HUES48 (cell line): ENCODE measurements around the gene STRA6.

Experiments used
- H3K27ac ChIP-seq: one replicate; pipeline ENCODE4 v1.7.0; 2013; ENCODE audit warnings: low read depth, low read length, inconsistent platforms
- H3K27me3 ChIP-seq: 2 replicates; pipeline ENCODE4 v1.6.1; 2013; ENCODE audit warnings: mild to moderate bottlenecking, low read length; ENCODE audit not compliant: control insufficient read depth, insufficient read depth
- H3K36me3 ChIP-seq: 2 replicates; pipeline ENCODE4 v1.6.1; 2013; ENCODE audit warnings: low read length; ENCODE audit not compliant: control insufficient read depth, insufficient read depth
- H3K4me1 ChIP-seq: 2 replicates; pipeline ENCODE4 v1.6.1; 2013; ENCODE audit warnings: mild to moderate bottlenecking, low read length; ENCODE audit not compliant: control insufficient read depth, insufficient read depth
- H3K4me3 ChIP-seq: 2 replicates; pipeline ENCODE4 v1.5.1; 2013; ENCODE audit warnings: mild to moderate bottlenecking, low read depth, low read length
- H3K9ac ChIP-seq: 2 replicates; pipeline ENCODE4 v1.6.1; 2013; ENCODE audit warnings: mild to moderate bottlenecking, low read depth, low read length, moderate library complexity
- H3K9me3 ChIP-seq: 2 replicates; pipeline ENCODE4 v1.6.1; 2013; ENCODE audit warnings: low read length; ENCODE audit not compliant: control insufficient read depth, insufficient read depth

The STRA6 gene

DNA sequence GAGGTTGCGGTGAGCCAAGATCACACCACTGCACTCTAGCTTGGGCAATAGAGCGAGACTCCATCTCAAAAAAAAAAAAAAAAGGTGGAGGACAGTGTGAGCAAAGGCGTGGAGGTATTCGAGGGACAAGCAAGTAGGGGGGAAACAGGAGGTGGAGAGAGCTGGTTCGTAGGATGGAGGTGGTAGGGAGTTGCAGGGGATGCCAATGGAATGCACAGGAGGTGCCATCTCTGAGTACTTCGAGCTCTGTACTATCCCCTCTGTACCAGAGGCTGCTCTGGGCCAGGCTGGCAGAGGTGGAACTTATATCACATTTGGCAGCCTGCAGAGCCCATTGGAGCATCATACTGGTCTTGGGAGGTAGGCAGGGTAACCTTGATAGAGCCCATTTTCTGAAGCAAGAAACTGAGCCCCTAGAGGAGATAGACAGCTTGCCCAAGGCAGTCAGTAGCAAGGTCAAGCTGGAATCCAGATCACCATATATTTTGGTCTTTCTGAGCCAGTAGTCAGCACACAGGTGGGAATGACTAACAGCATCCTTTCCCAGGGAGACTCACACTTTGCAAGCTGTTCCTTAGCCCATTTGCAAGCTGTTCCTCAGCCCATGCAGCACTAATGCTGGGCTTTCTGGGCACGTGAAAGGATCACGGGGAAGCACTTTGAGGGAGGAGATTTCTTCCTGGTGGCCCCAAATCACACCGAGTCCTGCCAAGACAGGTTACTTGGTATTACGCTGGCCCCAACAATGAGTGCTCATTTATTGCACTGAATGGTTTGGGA, 24.4 kb upstream of the STRA6 start:
- Histone ChIP-seq H3K36me3 (no peaks in the 10 kb centered on the region), H3K9me3 (no peaks in the 10 kb centered on the region), H3K4me3 (no peak overlapping the region), H3K27me3 (peaks cover 70% of the 10 kb centered on the region), H3K9ac (no peak overlapping the region), H3K27ac (no peak overlapping the region), H3K4me1 (peaks cover 38% of the 10 kb centered on the region)

GRCh38 chr15:74225928-74226327, 23.3 kb upstream of the STRA6 start:
- Histone ChIP-seq H3K9ac (no peak overlapping the region), H3K4me1 (peaks cover 47% of the 10 kb centered on the region), H3K36me3 (no peaks in the 10 kb centered on the region), H3K4me3 (no peak overlapping the region), H3K9me3 (no peaks in the 10 kb centered on the region), H3K27ac (no peak overlapping the region), H3K27me3 (peaks cover 79% of the 10 kb centered on the region)

DNA sequence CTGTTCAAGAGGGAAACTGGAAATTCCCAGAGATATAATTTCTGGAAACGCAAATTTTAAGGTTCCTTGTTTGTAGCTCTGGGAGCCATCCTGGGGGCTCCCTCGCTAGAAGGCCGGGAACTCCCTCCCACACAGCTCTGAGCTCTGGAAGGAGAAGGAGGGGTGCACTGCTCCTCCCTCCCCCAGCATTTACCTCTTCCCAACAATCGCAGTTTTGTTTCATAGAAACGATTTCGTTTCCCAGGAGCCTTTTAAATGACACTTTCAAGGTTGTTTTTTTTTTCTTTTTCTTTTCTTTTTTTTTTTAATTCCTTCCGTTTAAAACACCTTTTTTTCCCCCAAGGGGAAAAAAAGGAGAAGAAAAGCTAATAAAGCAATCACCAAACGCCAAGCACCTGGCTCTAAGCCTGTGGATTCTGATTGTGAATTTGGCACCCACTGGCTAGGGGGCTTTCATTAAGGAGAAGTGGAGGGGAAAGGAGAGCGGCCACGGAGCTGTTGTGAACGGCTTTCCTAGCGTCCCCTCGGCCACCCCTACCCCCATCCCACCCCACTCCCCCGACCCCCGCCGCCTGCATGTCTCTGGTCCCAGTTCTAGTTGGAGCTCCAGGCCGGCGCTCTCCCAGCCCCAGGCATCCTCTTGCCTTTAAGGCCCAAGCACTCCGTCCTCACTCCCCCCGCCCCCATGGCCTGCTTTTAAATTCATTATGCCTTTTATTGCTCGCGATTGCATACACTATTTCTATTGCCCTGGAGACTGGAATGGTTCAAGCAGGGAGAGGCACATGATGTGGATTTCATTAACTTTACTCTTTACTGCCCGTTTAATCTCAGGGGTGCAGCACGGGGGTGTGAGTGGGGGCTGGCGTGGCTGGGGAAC, 19.9 kb upstream of the STRA6 start:
- no peak overlapping the region for H3K27ac ChIP-seq
- H3K4me1 ChIP-seq: peaks cover 43% of the 10 kb centered on the region
- H3K36me3 ChIP-seq: no peaks in the 10 kb centered on the region
- H3K27me3 ChIP-seq: peaks cover 98% of the 10 kb centered on the region
- no peak overlapping the region for H3K4me3 ChIP-seq
- no peaks in the 10 kb centered on the region for H3K9me3 ChIP-seq
- H3K9ac ChIP-seq: no peak overlapping the region

GRCh38 chr15:74221399-74222239, 19.0 kb upstream of the STRA6 start:
- Histone ChIP-seq H3K9ac (no peak overlapping the region), H3K36me3 (no peaks in the 10 kb centered on the region), H3K9me3 (no peaks in the 10 kb centered on the region), H3K27ac (no peak overlapping the region), H3K4me3 (no peak overlapping the region), H3K4me1 (peaks cover 43% of the 10 kb centered on the region), H3K27me3 (peaks cover 90% of the 10 kb centered on the region)

DNA sequence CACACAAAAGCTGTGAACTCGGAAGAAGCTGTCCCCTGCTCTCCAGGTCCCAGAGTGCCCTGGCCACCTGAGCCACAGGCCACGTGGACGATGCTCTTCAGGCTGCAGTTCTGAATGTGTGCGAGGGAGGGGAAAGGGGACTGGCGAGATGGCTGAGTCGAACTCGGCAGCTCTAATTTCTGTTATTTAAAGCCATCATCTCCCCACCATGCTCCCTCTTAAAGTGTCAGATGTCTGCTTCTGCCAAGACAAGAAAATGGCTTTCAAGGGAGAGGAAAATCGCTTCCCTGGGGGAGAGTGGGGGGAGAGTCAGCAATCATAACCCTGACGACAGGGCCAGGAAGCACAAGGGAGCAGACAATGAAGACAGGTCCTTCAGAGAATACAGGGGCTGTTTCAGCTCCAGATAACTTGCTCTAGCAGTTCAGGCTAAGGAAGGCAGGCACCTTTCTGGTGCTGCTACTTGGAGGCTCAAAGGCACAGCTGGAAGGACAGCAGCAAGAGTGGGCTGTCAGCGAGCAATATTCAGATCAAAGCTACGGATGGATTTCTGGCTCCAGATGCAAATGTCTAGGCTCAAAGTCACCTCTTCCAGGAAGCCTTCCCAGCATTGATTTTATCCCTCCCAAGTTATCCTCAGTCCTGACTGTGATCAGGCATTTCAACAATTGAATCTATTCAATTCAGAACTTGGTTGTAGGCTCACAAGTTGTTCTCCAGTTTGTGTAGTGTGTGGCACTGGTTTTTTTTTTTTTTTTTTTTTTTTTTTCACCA, 18.1 kb upstream of the STRA6 start:
- H3K36me3 ChIP-seq: no peaks in the 10 kb centered on the region
- H3K9ac ChIP-seq: no peak overlapping the region
- H3K4me1 ChIP-seq: peaks cover 49% of the 10 kb centered on the region
- no peak overlapping the region for H3K4me3 ChIP-seq
- no peaks in the 10 kb centered on the region for H3K9me3 ChIP-seq
- H3K27me3 ChIP-seq: peaks cover 90% of the 10 kb centered on the region
- H3K27ac ChIP-seq: peak overlapping the region; percentile 29

- Histone ChIP-seq H3K27me3 (peaks cover 69% of the 10 kb centered on the region), H3K9ac (no peak overlapping the region), H3K27ac (no peak overlapping the region), H3K4me1 (peaks cover 59% of the 10 kb centered on the region), H3K9me3 (no peaks in the 10 kb centered on the region), H3K4me3 (no peak overlapping the region), H3K36me3 (no peaks in the 10 kb centered on the region)
These were observed 15.6 kb upstream of the STRA6 start for GRCh38 chr15:74217907-74218885.

- no peaks in the 10 kb centered on the region for H3K36me3 ChIP-seq
- H3K9me3 ChIP-seq: no peaks in the 10 kb centered on the region
- H3K4me3 ChIP-seq: no peak overlapping the region
- H3K27me3 ChIP-seq: peaks cover 57% of the 10 kb centered on the region
- H3K9ac ChIP-seq: no peak overlapping the region
- H3K27ac ChIP-seq: no peak overlapping the region
- peaks cover 61% of the 10 kb centered on the region for H3K4me1 ChIP-seq
These were observed 14.4 kb upstream of the STRA6 start for GRCh38 chr15:74216949-74217348.

GRCh38 chr15:74215958-74216357, 13.4 kb upstream of the STRA6 start:
- no peaks in the 10 kb centered on the region for H3K9me3 ChIP-seq
- H3K9ac ChIP-seq: no peak overlapping the region
- no peak overlapping the region for H3K4me3 ChIP-seq
- H3K27ac ChIP-seq: no peak overlapping the region
- H3K36me3 ChIP-seq: no peaks in the 10 kb centered on the region
- peaks cover 56% of the 10 kb centered on the region for H3K4me1 ChIP-seq
- H3K27me3 ChIP-seq: peaks cover 47% of the 10 kb centered on the region

DNA sequence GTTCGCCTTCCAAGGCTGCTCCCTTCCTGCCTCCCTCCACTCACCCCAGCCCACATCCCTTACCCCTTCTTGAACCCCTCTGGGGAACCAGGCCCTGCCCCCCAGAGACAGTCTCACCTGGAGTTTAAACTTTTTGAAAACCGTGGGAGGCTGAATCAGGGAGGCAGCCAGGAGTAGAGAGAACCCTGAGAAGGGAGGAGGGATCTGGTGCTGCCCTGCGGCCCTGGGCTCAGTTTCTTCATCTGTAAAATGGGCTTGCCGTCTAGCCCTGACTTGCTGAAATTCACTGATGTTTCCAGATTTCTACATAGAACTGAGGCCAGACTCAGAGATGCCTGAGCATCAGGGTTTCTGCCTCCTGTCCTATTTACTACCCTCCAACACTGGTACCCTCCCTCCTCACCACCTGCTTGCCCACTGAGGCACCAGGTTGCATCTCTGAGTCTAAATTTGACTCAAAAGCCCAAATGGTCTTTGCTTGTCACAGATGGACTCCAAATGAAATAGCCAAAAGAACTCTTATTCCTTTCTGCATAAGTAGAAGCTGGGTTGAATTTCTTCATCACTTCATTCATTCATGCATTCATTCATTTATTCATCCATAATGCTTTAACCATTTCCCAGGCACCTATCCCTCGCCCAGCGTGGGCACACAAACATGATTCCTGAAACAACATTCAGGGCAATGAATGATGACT, 11.9 kb upstream of the STRA6 start:
- Histone ChIP-seq H3K9me3 (no peaks in the 10 kb centered on the region), H3K27me3 (peaks cover 35% of the 10 kb centered on the region), H3K9ac (no peak overlapping the region), H3K4me3 (no peak overlapping the region), H3K4me1 (peaks cover 58% of the 10 kb centered on the region), H3K27ac (peak overlapping the region; percentile 81), H3K36me3 (no peaks in the 10 kb centered on the region)
